ENCODE results near the gene NFKBIL1.

DNA sequence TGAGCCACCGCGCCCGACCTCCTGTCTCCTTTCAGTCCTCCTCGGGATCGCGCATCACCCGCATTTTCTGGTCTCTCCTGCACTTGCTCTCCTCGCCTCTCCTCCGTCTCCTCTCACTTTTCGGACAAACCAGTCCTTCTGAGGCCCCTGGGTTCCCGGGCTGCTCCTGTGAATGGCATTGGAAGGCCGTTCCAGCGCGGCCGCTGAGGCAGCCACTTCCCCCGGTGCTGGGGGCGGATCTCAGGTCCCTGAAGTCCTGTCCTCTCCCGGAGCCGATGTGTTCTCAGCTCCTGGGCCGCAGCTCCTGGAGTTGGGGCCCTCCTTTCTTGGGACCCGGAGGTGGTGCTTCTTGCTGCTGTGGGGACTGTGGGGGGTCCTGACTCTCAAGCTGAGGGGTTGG, 48.7 kb upstream of the NFKBIL1 start:
- TF ChIP-seq, protein P1, sequence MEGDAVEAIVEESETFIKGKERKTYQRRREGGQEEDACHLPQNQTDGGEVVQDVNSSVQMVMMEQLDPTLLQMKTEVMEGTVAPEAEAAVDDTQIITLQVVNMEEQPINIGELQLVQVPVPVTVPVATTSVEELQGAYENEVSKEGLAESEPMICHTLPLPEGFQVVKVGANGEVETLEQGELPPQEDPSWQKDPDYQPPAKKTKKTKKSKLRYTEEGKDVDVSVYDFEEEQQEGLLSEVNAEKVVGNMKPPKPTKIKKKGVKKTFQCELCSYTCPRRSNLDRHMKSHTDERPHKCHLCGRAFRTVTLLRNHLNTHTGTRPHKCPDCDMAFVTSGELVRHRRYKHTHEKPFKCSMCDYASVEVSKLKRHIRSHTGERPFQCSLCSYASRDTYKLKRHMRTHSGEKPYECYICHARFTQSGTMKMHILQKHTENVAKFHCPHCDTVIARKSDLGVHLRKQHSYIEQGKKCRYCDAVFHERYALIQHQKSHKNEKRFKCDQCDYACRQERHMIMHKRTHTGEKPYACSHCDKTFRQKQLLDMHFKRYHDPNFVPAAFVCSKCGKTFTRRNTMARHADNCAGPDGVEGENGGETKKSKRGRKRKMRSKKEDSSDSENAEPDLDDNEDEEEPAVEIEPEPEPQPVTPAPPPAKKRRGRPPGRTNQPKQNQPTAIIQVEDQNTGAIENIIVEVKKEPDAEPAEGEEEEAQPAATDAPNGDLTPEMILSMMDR (IDR thresholded peaks at IDR 0.05 in 2 of 3, conservative IDR thresholded peaks at IDR 0.05 in 1 of 3; ENCODE audit: control insufficient read depth in 2 of 3, extremely low read depth in 1 of 3, insufficient read depth in 1 of 3, low read depth in 3 of 3, low read length in 3 of 3): no peak
- TF ChIP-seq HDAC2 (IDR thresholded peaks at IDR 0.05): no peak
- no peak for TF ChIP-seq POLR2AphosphoS5 (IDR thresholded peaks at IDR 0.05; ENCODE audit: low read length)
- TF ChIP-seq, protein P2, sequence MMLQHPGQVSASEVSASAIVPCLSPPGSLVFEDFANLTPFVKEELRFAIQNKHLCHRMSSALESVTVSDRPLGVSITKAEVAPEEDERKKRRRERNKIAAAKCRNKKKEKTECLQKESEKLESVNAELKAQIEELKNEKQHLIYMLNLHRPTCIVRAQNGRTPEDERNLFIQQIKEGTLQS (IDR thresholded peaks at IDR 0.05; ENCODE audit: borderline replicate concordance, extremely low read depth, low read depth, low read length): no peak
- TF ChIP-seq, protein P3, sequence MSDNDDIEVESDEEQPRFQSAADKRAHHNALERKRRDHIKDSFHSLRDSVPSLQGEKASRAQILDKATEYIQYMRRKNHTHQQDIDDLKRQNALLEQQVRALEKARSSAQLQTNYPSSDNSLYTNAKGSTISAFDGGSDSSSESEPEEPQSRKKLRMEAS (IDR thresholded peaks at IDR 0.05; ENCODE audit: low read depth, low read length): no peak
- TF ChIP-seq KDM1A (IDR thresholded peaks at IDR 0.05; ENCODE audit: borderline replicate concordance): no peak
- TF ChIP-seq BHLHE40 (IDR thresholded peaks at IDR 0.05; ENCODE audit: borderline replicate concordance in 1 of 2, low read depth in 2 of 2, low read length in 1 of 2): no peak
- TF ChIP-seq SMAD1 (IDR thresholded peaks at IDR 0.05; ENCODE audit: low read depth, partially characterized antibody): no peak
- no peak for TF ChIP-seq ZNF274 (IDR thresholded peaks at IDR 0.05; ENCODE audit: insufficient read depth, insufficient read length)
- TF ChIP-seq, protein P4, sequence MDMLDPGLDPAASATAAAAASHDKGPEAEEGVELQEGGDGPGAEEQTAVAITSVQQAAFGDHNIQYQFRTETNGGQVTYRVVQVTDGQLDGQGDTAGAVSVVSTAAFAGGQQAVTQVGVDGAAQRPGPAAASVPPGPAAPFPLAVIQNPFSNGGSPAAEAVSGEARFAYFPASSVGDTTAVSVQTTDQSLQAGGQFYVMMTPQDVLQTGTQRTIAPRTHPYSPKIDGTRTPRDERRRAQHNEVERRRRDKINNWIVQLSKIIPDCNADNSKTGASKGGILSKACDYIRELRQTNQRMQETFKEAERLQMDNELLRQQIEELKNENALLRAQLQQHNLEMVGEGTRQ (IDR thresholded peaks at IDR 0.05; ENCODE audit: borderline replicate concordance, low read depth, low read length): no peak
- no peak for TF ChIP-seq HCFC1 (IDR thresholded peaks at IDR 0.05; ENCODE audit: low read length)
- no peak for TF ChIP-seq EP300 (IDR thresholded peaks at IDR 0.05; ENCODE audit: borderline replicate concordance in 1 of 2, control insufficient read depth in 1 of 2, low read depth in 2 of 2, low read length in 2 of 2)
